ENCODE results near the gene CLSTN2. TPM values are rescaled to one million over a fixed set of nuclear protein-coding genes. Genes with fewer than 3 reads are reported as not detected.

Gene CLSTN2
- total and polyA plus RNA-seq, 2 of the 8 experiments (the other 6 are each of a cell fraction or from before 2014, with no cell fraction given), result 0.39 to 0.52 TPM

DNA sequence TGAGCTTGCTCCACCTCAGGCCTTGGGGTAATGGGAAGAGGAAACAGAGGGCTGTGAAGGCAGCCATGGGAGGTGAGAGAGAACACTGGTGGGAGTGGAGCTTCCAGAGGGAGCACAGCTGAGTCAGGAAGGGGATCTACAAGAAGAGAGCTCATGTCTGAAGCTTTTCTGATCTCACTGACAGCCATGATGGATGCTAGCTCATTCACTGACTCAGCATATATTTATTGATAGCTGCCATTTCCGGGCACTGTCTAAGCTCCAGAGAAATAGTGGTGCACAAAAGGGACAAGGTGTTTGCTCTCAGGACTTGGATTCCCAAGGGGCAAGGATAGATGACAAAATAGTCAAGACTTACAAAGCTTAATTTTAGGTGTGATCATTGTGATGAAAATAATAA, 218.8 kb downstream of the CLSTN2 start:
- no peak overlapping the region for H3K14ac ChIP-seq (ENCODE audit: insufficient read length)
- H2AFZ ChIP-seq (ENCODE audit: low read length), result no peak overlapping the region
- H4K20me1 ChIP-seq (replicated peaks in 1 of 2; ENCODE audit: control insufficient read depth in 1 of 2, insufficient read depth in 2 of 2, low read length in 2 of 2), result no peaks in the 10 kb centered on the region
- H3K56ac ChIP-seq (replicated peaks; ENCODE audit: insufficient read length, low read depth, low read length), result no peak overlapping the region
- WGBS, 2 experiments (ENCODE audit: extremely low coverage in 1 of 2, insufficient coverage in 1 of 2, insufficient read length in 1 of 2, insufficient replicate concordance in 2 of 2, low coverage in 1 of 2, low lambda C conversion rate in 2 of 2, missing lambda C conversion rate in 1 of 2), result 100% methylated on average over 1 of the region's 1 CpG; no CpG with 5 or more reads in 1 of the 2 experiments
- no peaks in the 10 kb centered on the region for H3K9me3 ChIP-seq (ENCODE audit: insufficient read depth in 2 of 2, low read depth in 1 of 2, low read length in 1 of 2)
- no peak overlapping the region for H3K9ac ChIP-seq (replicated peaks in 1 of 4; ENCODE audit: extremely low read depth in 1 of 4, low read depth in 3 of 4, low read length in 3 of 4)
- peak overlapping the region; percentile 4 for H4K91ac ChIP-seq (replicated peaks; ENCODE audit: insufficient read length, low read length)
- H2BK120ac ChIP-seq (replicated peaks; ENCODE audit: low read depth, low read length), result no peak overlapping the region
- H2BK15ac ChIP-seq (ENCODE audit: low read length), result no peak overlapping the region
- H3K4me2 ChIP-seq (ENCODE audit: insufficient read depth in 1 of 2, low read depth in 2 of 2, low read length in 2 of 2), result no peak overlapping the region
- POLR2A ChIA-PET (ENCODE audit: partially characterized antibody), result interaction anchor here (0.7 kb wide), 1 partner anchor 25 kb away, joined by 3 read pairs; no protein-coding TSS in a partner anchor
- H3K27me3 ChIP-seq (replicated peaks in 1 of 4; ENCODE audit: control insufficient read depth in 3 of 4, extremely low read depth in 1 of 4, insufficient read depth in 3 of 4, low read length in 3 of 4), result no peaks in the 10 kb centered on the region
- H2BK12ac ChIP-seq (ENCODE audit: low read depth, low read length), result 0 out of 2 replicates have a peak overlapping the region, but pooled peaks have one; percentile 50
- no peak overlapping the region for H2AK5ac ChIP-seq (ENCODE audit: low read depth, low read length)
- FAIRE-seq, result no peak
- H3K4ac ChIP-seq (replicated peaks; ENCODE audit: insufficient read length, low read depth, low read length), result no peak overlapping the region
- H3K79me2 ChIP-seq (ENCODE audit: control insufficient read depth in 1 of 2, insufficient read depth in 2 of 2, low read length in 2 of 2), result no peaks in the 10 kb centered on the region
- DNase-seq (ENCODE audit: low read depth in 1 of 2, low spot score in 2 of 2), result no peak
- H3K4me3 ChIP-seq (ENCODE audit: extremely low read depth in 1 of 4, insufficient read depth in 2 of 4, low read depth in 3 of 4, low read length in 4 of 4), result no peak overlapping the region
- no peak overlapping the region for H4K8ac ChIP-seq (ENCODE audit: extremely low read depth, insufficient read depth, low read length)
- no peak overlapping the region for H3K18ac ChIP-seq (ENCODE audit: extremely low read depth, low read length)
- no peaks in the 10 kb centered on the region for H3K79me1 ChIP-seq (ENCODE audit: low read depth, low read length)
- no peak overlapping the region for H4K5ac ChIP-seq (ENCODE audit: insufficient read length, low read depth, low read length)
- H3K36me3 ChIP-seq (ENCODE audit: control insufficient read depth in 2 of 4, insufficient read depth in 4 of 4, low read length in 3 of 4), result no peaks in the 10 kb centered on the region
- CTCF ChIA-PET (ENCODE audit: partially characterized antibody), result interaction anchor here (0.6 to 2.3 kb wide), 3 partner anchors 10 to 51 kb away, joined by 3 to 11 read pairs (median 3); no protein-coding TSS in a partner anchor
- no peak overlapping the region for H3K23ac ChIP-seq (ENCODE audit: insufficient read length)
- H2BK20ac ChIP-seq (ENCODE audit: low read length), result no peak overlapping the region
- TF ChIP-seq MAFK (IDR thresholded peaks at IDR 0.05; ENCODE audit: low read depth, low read length) (peak; percentile 23; the same call in 1 of the 2 replicates), SP2 (IDR thresholded peaks at IDR 0.05; ENCODE audit: low read length) (no peak), SIX5 (IDR thresholded peaks at IDR 0.05; ENCODE audit: low read depth, low read length) (no peak)
- H3K23me2 ChIP-seq (ENCODE audit: low read depth, low read length), result no peaks in the 10 kb centered on the region
- no peak overlapping the region for H2BK5ac ChIP-seq (ENCODE audit: low read depth, low read length)
- H3K4me1 ChIP-seq (replicated peaks in 1 of 4; ENCODE audit: control insufficient read depth in 3 of 4, insufficient read depth in 4 of 4, low read length in 3 of 4), result no peaks in the 10 kb centered on the region
- H3K27ac ChIP-seq (ENCODE audit: low read depth, low read length), result no peak overlapping the region

Measured in H1 (cell line).